GM18511 (cell line): ENCODE data around the gene COBLL1.

Experiments used
- ATAC-seq: cut with Tn5 transposase; IDR thresholded peaks from one replicate; pipeline ENCODE4 v1.9.1; 2021; ENCODE audit warnings: mild to moderate bottlenecking, moderate library complexity; ENCODE audit not compliant: unreplicated experiment

The COBLL1 gene

GRCh38 chr2:164859251-164859818 is 17.7 kb upstream of the COBLL1 start:
- ATAC-seq = no peak

GRCh38 chr2:164852086-164852485 is 10.5 kb upstream of the COBLL1 start:
- ATAC-seq = no peak

GRCh38 chr2:164850235-164850634 is 8.6 kb upstream of the COBLL1 start:
- no peak for ATAC-seq

- ATAC-seq = no peak
These were observed 7.9 kb upstream of the COBLL1 start for GRCh38 chr2:164849506-164849905.

GRCh38 chr2:164847981-164848741 is 6.5 kb upstream of the COBLL1 start:
- ATAC-seq = no peak

- no peak for ATAC-seq
These were observed 5.7 kb upstream of the COBLL1 start for GRCh38 chr2:164847291-164847690.

GRCh38 chr2:164846276-164846675 is 4.7 kb upstream of the COBLL1 start:
- ATAC-seq = no peak

GRCh38 chr2:164843346-164843911 is 1.8 kb upstream of the COBLL1 start:
- no peak for ATAC-seq

GRCh38 chr2:164842624-164842966 is 972 bp upstream of the COBLL1 start:
- no peak for ATAC-seq

- ATAC-seq = peak; percentile 57
These were observed 499 bp downstream of the COBLL1 start for GRCh38 chr2:164840930-164841718.

- ATAC-seq = no peak
These were observed 1.1 kb downstream of the COBLL1 start for GRCh38 chr2:164840458-164840929.

GRCh38 chr2:164839914-164840457 is 1.6 kb downstream of the COBLL1 start:
- ATAC-seq = no peak

- no peak for ATAC-seq
These were observed 3.8 kb downstream of the COBLL1 start for GRCh38 chr2:164837807-164838206.

GRCh38 chr2:164836907-164837306 is 4.7 kb downstream of the COBLL1 start:
- ATAC-seq = no peak

GRCh38 chr2:164835302-164835701 is 6.3 kb downstream of the COBLL1 start:
- ATAC-seq = no peak

- ATAC-seq = no peak
These were observed 9.7 kb downstream of the COBLL1 start for GRCh38 chr2:164831887-164832286.

- ATAC-seq = no peak
These were observed 10.4 kb downstream of the COBLL1 start for GRCh38 chr2:164831180-164831579.

GRCh38 chr2:164826293-164827243 is 15.1 kb downstream of the COBLL1 start:
- ATAC-seq = no peak

- no peak for ATAC-seq
These were observed 16.8 kb downstream of the COBLL1 start for GRCh38 chr2:164824872-164825271.

GRCh38 chr2:164823126-164823525 is 18.5 kb downstream of the COBLL1 start:
- no peak for ATAC-seq
